GM23338 (cell line): ENCODE measurements around the gene HK2.

Experiments used
- CTCF ChIP-seq, 2 experiments: fragments of 200-600 bp in 1 of 2; sonication (generic) in 1 of 2; conservative IDR thresholded peaks; 2 replicates each; pipeline versions ENCODE4 v1.5.1 to v1.6.1; 2016 to 2017; ENCODE audit warnings: antibody characterized with exemption in 2 of 2, low read depth in 2 of 2, mild to moderate bottlenecking in 2 of 2, moderate library complexity in 1 of 2
- ETS1 ChIP-seq: IDR thresholded peaks from 2 replicates; pipeline ENCODE4 v1.6.1; 2016; ENCODE audit warnings: antibody characterized with exemption
- EZH2 ChIP-seq: fragments of 200-600 bp; sonication (generic); IDR thresholded peaks from one replicate; pipeline ENCODE4 v1.8.0; 2017; ENCODE audit warnings: antibody characterized with exemption, mild to moderate bottlenecking, low read depth; ENCODE audit not compliant: unreplicated experiment
- EZH2phosphoT487 ChIP-seq: fragments of 200-600 bp; sonication (generic); IDR thresholded peaks from one replicate; pipeline ENCODE4 v1.8.1; 2018; ENCODE audit warnings: antibody characterized with exemption; ENCODE audit not compliant: unreplicated experiment
- JUNB ChIP-seq: IDR thresholded peaks from one replicate; pipeline ENCODE4 v1.6.1; 2016; ENCODE audit warnings: antibody characterized with exemption; ENCODE audit not compliant: unreplicated experiment
- POLR2AphosphoS5 ChIP-seq: IDR thresholded peaks from 2 replicates; pipeline ENCODE4 v1.6.1; 2016; ENCODE audit warnings: antibody characterized with exemption, low read depth
- REST ChIP-seq: IDR thresholded peaks from one replicate; pipeline ENCODE4 v1.6.1; 2018; ENCODE audit warnings: antibody characterized with exemption; ENCODE audit not compliant: unreplicated experiment
- STAT1 ChIP-seq: IDR thresholded peaks from one replicate; pipeline ENCODE4 v1.6.1; 2016; ENCODE audit warnings: antibody characterized with exemption; ENCODE audit not compliant: unreplicated experiment
- ZNF331 ChIP-seq: fragments of 250-450 bp; sonication (Bioruptor Pico); IDR thresholded peaks from 2 replicates; pipeline ENCODE4 v1.5.0; 2020; ENCODE audit warnings: low read depth, mild to moderate bottlenecking, moderate library complexity

GRCh38 chr2:74908748-74909444, 75.0 kb downstream of the HK2 start:
- no peak for TF ChIP-seq EZH2
- no peak for TF ChIP-seq CTCF (conservative IDR thresholded peaks at IDR 0.05; ENCODE audit: low read depth in 2 of 2)
- peak; percentile 45; the same call in 1 of the 2 replicates for TF ChIP-seq POLR2AphosphoS5
- no peak for TF ChIP-seq JUNB
- TF ChIP-seq REST = no peak
- TF ChIP-seq EZH2phosphoT487 = no peak
- TF ChIP-seq STAT1 = no peak
- no peak for TF ChIP-seq ETS1
- TF ChIP-seq ZNF331 (CRISPR knock-in tag) = no peak
